ENCODE measurements around the gene CDC25B. TPM values are rescaled to one million over a fixed set of nuclear protein-coding genes. Genes with fewer than 3 reads are reported as not detected.

CDC25B gene
- total RNA-seq, 1 donor: 51.0 TPM

- H3K4me3 ChIP-seq (ENCODE audit: low read depth, low read length): peak within 1 kb of the TSS; percentile 62
- DNase-seq (ENCODE audit: low read depth): peak; percentile 92
- TF ChIP-seq CTCF (IDR thresholded peaks at IDR 0.05; ENCODE audit: insufficient read depth, low read length): peak; percentile 49
These were observed 14.8 kb upstream of the CDC25B start, which contains the start of gene SPEF1 for GRCh38 chr20:3781153-3781910. TSS of gene SPEF1 (minus strand) at chr20:3781448. CDS start at chr20:3781287, 161 bp downstream.

GRCh38 chr20:3782597-3782996, 13.5 kb upstream of the CDC25B start:
- H3K4me3 ChIP-seq (ENCODE audit: low read depth, low read length): no peak overlapping the region
- no peak for TF ChIP-seq CTCF (IDR thresholded peaks at IDR 0.05; ENCODE audit: insufficient read depth, low read length)
- DNase-seq (ENCODE audit: low read depth): no peak

- no peak for TF ChIP-seq CTCF (IDR thresholded peaks at IDR 0.05; ENCODE audit: insufficient read depth, low read length)
These were observed 13.0 kb upstream of the CDC25B start for GRCh38 chr20:3783068-3783489.

GRCh38 chr20:3783511-3784195, 12.5 kb upstream of the CDC25B start:
- peak overlapping the region; percentile 85 for H3K4me3 ChIP-seq (ENCODE audit: low read depth, low read length)

More at GRCh38 chr20:3783068-3783489, 13.0 kb upstream of the CDC25B start:
- no peak for DNase-seq (ENCODE audit: low read depth)
- H3K4me3 ChIP-seq (ENCODE audit: low read depth, low read length): no peak overlapping the region

GRCh38 chr20:3784216-3784853, 11.8 kb upstream of the CDC25B start:
- H3K4me3 ChIP-seq (ENCODE audit: low read depth, low read length): peak overlapping the region; percentile 85
- TF ChIP-seq CTCF (IDR thresholded peaks at IDR 0.05; ENCODE audit: insufficient read depth, low read length): no peak
- no peak for DNase-seq (ENCODE audit: low read depth)

More at GRCh38 chr20:3783511-3784195, 12.5 kb upstream of the CDC25B start:
- no peak for TF ChIP-seq CTCF (IDR thresholded peaks at IDR 0.05; ENCODE audit: insufficient read depth, low read length)
- DNase-seq (ENCODE audit: low read depth): no peak

- H3K4me3 ChIP-seq (ENCODE audit: low read depth, low read length): peak overlapping the region; percentile 85
- TF ChIP-seq CTCF (IDR thresholded peaks at IDR 0.05; ENCODE audit: insufficient read depth, low read length): no peak
- DNase-seq (ENCODE audit: low read depth): no peak
These were observed 11.3 kb upstream of the CDC25B start for GRCh38 chr20:3784863-3785239.

Measured in fibroblast of the aortic adventitia (primary cell).